ENCODE data around the gene AP2A1.

Gene AP2A1

DNA sequence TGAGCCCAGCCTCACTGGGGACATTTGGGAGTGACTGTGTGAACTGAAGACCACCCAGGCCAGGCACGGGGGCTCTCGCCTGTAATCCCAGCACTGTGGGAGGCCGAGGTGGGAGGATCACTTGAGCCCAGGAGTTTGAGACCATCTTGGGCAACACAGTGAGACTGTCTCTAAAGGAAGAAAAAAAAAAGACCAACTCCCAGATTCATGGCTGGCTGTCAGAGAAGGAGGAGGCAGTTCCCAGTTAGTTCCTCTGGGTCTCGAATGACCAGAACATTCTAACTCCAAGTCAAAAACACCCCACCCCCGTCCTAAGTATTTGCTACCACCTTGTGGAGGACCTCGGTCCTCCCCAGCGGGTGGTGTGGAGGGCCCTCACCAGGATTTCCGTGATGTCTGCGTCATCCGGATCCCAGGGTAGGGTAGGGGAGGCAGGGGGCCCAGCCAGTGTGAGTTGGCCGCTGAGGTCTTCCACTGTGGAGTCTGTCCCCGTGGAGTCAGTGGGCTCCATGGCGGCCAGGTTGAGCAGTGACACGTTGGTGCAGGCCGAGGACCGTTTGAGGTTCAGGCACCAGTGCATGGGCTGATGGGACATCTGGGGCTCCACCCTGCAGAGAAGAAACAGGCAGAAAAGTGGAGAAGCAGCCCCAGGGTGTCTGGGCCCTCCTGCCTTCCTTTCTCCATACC is 5.0 kb upstream of the AP2A1 start:
- POLR2A ChIA-PET: no interaction called here
- H3K4me3 ChIP-seq (ENCODE audit: low read depth, low read length): no peak overlapping the region
- TF ChIP-seq, protein P1, sequence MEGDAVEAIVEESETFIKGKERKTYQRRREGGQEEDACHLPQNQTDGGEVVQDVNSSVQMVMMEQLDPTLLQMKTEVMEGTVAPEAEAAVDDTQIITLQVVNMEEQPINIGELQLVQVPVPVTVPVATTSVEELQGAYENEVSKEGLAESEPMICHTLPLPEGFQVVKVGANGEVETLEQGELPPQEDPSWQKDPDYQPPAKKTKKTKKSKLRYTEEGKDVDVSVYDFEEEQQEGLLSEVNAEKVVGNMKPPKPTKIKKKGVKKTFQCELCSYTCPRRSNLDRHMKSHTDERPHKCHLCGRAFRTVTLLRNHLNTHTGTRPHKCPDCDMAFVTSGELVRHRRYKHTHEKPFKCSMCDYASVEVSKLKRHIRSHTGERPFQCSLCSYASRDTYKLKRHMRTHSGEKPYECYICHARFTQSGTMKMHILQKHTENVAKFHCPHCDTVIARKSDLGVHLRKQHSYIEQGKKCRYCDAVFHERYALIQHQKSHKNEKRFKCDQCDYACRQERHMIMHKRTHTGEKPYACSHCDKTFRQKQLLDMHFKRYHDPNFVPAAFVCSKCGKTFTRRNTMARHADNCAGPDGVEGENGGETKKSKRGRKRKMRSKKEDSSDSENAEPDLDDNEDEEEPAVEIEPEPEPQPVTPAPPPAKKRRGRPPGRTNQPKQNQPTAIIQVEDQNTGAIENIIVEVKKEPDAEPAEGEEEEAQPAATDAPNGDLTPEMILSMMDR (IDR thresholded peaks at IDR 0.05; ENCODE audit: insufficient read depth, low read length, missing control alignments): peak; percentile 32
- DNase-seq (ENCODE audit: low read depth, low spot score): no peak
- CTCF ChIA-PET: interaction anchor here (0.9 to 1.5 kb wide), 3 partner anchors 11 to 81 kb away, joined by 3 to 4 read pairs (median 4); no protein-coding TSS in a partner anchor

DNA sequence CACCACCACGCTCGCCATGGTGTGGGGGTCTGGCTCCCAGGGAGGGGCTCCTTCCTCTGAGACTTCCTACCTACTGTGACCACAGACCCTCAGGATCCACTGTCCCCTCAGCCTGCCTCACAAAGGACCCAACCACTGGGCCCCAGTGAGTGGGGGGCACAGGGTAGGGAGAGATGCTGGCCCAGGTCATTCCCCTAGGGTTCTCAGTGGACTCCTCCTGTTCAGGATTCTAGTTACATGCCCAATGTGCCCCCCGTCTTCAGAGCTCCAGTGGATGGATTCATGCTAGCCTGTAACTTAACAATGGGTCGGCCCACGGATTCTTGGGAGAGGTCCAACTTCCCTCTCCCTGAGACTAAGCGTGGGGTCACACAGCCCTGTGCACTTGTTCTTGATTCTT is 3.6 kb upstream of the AP2A1 start, which contains the start of gene TSKS:
TSS of gene TSKS (minus strand) at position 77 of the 400 bp plus-strand sequence. CDS start at position 18, 59 bp downstream.
- no peak for DNase-seq (ENCODE audit: low read depth, low spot score)
- no peak within 1 kb of the TSS for H3K4me3 ChIP-seq (ENCODE audit: low read depth, low read length)
- ChIA-PET CTCF (interaction anchor here (1.0 to 1.5 kb wide), 2 partner anchors 13 to 91 kb away, joined by 3 to 5 read pairs; no protein-coding TSS in a partner anchor), POLR2A (interaction anchor here (0.7 kb wide), 1 partner anchor 23 kb away, joined by 3 read pairs; no protein-coding TSS in a partner anchor)
- TF ChIP-seq, protein P1 (IDR thresholded peaks at IDR 0.05; ENCODE audit: insufficient read depth, low read length, missing control alignments): no peak

DNA sequence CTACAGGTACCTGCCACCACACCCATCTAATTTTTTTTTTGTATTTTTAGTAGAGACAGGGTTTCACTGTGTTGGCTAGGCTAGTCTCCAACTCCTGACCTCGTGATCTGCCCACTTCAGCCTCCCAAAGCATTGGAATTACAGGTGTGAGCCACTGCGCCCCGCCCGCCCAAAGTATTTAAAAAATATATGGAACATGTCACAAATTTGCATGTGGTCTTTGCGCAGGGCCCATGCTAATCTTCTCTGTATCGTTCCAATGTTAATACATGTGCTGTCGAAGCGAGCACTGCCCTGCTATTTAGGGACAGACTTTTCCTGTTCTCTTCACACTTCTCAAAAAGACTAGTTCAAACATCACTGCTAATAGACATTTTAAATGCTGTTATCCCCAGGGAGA is 2.5 kb upstream of the AP2A1 start:
- no peak for DNase-seq (ENCODE audit: low read depth, low spot score)
- TF ChIP-seq, protein P1 (IDR thresholded peaks at IDR 0.05; ENCODE audit: insufficient read depth, low read length, missing control alignments): no peak
- ChIA-PET CTCF (interaction anchor here (1.1 to 1.5 kb wide), 2 partner anchors 14 to 83 kb away, joined by 3 to 5 read pairs; no protein-coding TSS in a partner anchor), POLR2A (no interaction called here)
- H3K4me3 ChIP-seq (ENCODE audit: low read depth, low read length): no peak overlapping the region

DNA sequence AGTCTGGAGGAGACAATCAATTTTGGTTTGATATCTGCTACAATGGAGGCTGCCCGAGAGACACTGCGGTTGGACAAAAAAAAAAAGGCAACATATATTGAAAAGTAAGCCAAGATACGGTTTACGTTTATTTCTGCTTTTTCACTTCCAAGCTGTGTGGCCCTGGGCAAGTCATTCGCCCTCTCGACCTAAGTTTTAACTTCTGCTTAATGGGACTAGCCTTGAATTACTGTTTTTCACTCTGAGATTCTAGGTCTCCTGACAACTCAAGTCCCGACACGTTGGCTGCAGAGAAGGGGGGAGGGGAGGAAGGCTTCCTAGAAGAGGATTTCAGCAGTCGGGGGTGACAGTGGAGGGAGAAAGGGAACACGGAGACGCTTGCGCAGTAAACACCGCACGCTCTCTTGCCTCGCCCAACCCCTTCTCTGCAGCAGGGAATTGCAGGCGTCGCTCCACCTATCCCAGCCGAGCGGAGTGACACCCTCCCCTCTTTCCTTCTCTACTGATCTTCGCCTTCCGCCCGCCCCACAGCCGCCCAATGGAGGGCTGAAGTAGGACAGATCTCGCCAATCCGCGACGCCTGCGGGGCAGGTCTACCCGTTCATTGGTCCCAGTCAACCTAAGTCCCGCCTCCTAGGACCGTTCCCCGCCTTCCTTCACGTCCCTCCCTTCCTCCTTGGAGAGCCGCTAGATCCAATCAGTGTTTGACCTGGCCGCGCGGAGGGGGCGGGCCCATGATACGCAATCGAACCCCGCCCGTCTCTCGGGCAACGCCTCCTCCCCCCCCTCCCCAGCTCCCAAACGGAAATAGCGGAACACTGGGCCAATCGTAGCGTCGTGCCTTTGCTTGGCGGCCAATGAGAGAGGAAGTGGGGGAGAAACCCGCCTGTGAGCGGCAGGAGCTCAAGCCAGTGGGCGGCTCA is 533 bp upstream of the AP2A1 start:
- TF ChIP-seq, protein P1 (IDR thresholded peaks at IDR 0.05; ENCODE audit: insufficient read depth, low read length, missing control alignments): no peak

DNA sequence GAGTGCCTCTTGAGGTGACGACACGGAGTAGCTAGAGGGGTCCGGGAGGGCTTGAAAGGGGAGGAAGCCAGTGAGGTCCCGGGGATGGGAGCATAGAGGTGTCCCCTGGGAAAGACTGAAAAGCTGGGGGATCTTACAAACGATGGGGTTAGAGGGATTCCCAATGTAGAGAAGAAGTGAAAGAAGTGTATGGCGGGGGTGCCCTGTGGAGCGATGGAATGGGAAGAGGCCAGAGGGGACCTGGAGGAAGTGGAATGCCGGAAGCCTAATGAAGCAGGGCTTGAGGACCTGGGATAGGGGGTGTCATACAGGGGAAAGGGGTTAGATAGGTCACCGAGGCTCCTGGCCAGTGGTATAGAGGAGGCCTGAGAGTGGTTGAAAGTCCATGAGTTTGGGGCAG is 580 bp downstream of the AP2A1 start:
- no peak for DNase-seq (ENCODE audit: low read depth, low spot score)
- POLR2A ChIA-PET: interaction anchor here (0.6 to 1.5 kb wide), 6 partner anchors 10 to 187 kb away, joined by 3 to 6 read pairs (median 4); partner anchors contain the start of gene NOSIP
- peak overlapping the region; percentile 91 for H3K4me3 ChIP-seq (ENCODE audit: low read depth, low read length)
- TF ChIP-seq, protein P1 (IDR thresholded peaks at IDR 0.05; ENCODE audit: insufficient read depth, low read length, missing control alignments): no peak
- CTCF ChIA-PET: interaction anchor here (1.1 kb wide), 1 partner anchor 30 kb away, joined by 3 read pairs; no protein-coding TSS in a partner anchor

More for the DNA sequence above, 533 bp upstream of the AP2A1 start:
- peak overlapping the region; percentile 40 for H3K4me3 ChIP-seq (ENCODE audit: low read depth, low read length)
- ChIA-PET POLR2A (interaction anchor here (0.6 to 1.5 kb wide), 7 partner anchors 10 to 186 kb away, joined by 3 to 6 read pairs (median 3); partner anchors contain the start of gene NOSIP), CTCF (interaction anchor here (0.7 to 1.1 kb wide), 3 partner anchors 31 to 1450 kb away, joined by 3 to 6 read pairs (median 3); no protein-coding TSS in a partner anchor)
- peak; percentile 100 for DNase-seq (ENCODE audit: low read depth, low spot score)

Measured in AG04449 (cell line).